CD4-positive, alpha-beta T cell (primary cell): ENCODE data around the gene STYXL1. TPM values are rescaled to one million over a fixed set of nuclear protein-coding genes. Genes with fewer than 3 reads are reported as not detected.

Experiments
- ATAC-seq: fragments of 200-7000 bp; cut with Tn5 transposase; one replicate; pipeline ENCODE4 v1.10.0; 2022; ENCODE audit warnings: mild to moderate bottlenecking; ENCODE audit not compliant: poor library complexity
- CTCF ChIA-PET: fragments of 350-600 bp; sonication (Branson Sonifier 250); formaldehyde crosslinking; loops from one replicate; lab custom pipeline; 2021; ENCODE audit warnings: antibody characterized with exemption, inconsistent platforms; lab: Charles Lee
- POLR2A ChIA-PET: fragments of 350-600 bp; sonication (Branson Sonifier 250); formaldehyde crosslinking; loops from one replicate; lab custom pipeline; 2021; ENCODE audit warnings: antibody characterized with exemption, inconsistent platforms; lab: Charles Lee
- DNase-seq, 14 experiments: peaks; one replicate each; pipeline ENCODE4 v3.0.0-alpha.2; 2013 to 2020; ENCODE audit warnings: mixed read lengths in 2 of 14
- H3K27ac ChIP-seq, 2 donors: one replicate each; pipeline versions ENCODE4 v1.5.1 to v1.7.0; 2013; ENCODE audit warnings: low read length in 2 of 2, low read depth in 1 of 2, mild to moderate bottlenecking in 1 of 2
- H3K27me3 ChIP-seq, 2 experiments: 1 replicate in 1 of 2; 2 replicates in 1 of 2; pipeline versions ENCODE4 v1.6.1 to v1.7.0; 2013; ENCODE audit warnings: low read length in 2 of 2, control low read depth in 1 of 2, mild to moderate bottlenecking in 1 of 2, moderate library complexity in 1 of 2; ENCODE audit not compliant: insufficient read depth in 2 of 2, control insufficient read depth in 1 of 2
- H3K36me3 ChIP-seq: one replicate; pipeline ENCODE4 v1.6.1; 2013; ENCODE audit warnings: low read length, control low read depth; ENCODE audit not compliant: insufficient read depth
- H3K4me1 ChIP-seq: one replicate; pipeline ENCODE4 v1.6.1; 2013; ENCODE audit warnings: low read length, control low read depth; ENCODE audit not compliant: insufficient read depth
- H3K4me3 ChIP-seq: one replicate; pipeline ENCODE4 v1.5.1; 2013; ENCODE audit warnings: mild to moderate bottlenecking, low read length, moderate library complexity
- H3K9me3 ChIP-seq, 2 experiments: 1 replicate in 1 of 2; 2 replicates in 1 of 2; pipeline versions ENCODE4 v1.6.1 to v1.7.0; 2013; ENCODE audit warnings: low read length in 2 of 2, mild to moderate bottlenecking in 2 of 2, control low read depth in 1 of 2, moderate library complexity in 1 of 2; ENCODE audit not compliant: control insufficient read depth in 1 of 2, insufficient read depth in 1 of 2
- H3K27ac Mint-ChIP-seq: one replicate; pipeline ENCODE4 v1.8.0; 2020; ENCODE audit warnings: mixed read lengths
- H3K27me3 Mint-ChIP-seq: one replicate; pipeline ENCODE4 v1.8.0; 2021; ENCODE audit warnings: mixed read lengths
- H3K36me3 Mint-ChIP-seq: one replicate; pipeline ENCODE4 v1.8.0; 2021; ENCODE audit warnings: low read depth, mixed read lengths
- H3K4me1 Mint-ChIP-seq: one replicate; pipeline ENCODE4 v1.8.0; 2021; ENCODE audit warnings: low read depth, mixed read lengths
- H3K4me3 Mint-ChIP-seq: one replicate; pipeline ENCODE4 v1.8.0; 2020; ENCODE audit warnings: mild to moderate bottlenecking, mixed read lengths
- H3K9me3 Mint-ChIP-seq: one replicate; pipeline ENCODE4 v1.8.0; 2020; ENCODE audit warnings: mixed read lengths
- CTCF ChIP-seq: fragments of 200-600 bp; IDR thresholded peaks from one replicate; pipeline ENCODE4 v1.8.0; 2022; ENCODE audit warnings: antibody characterized with exemption, mild to moderate bottlenecking
- intact Hi-C, 2 experiments: fragments of 100-400 bp; cut with DNase I in 1 of 2; cut with micrococcal nuclease in 1 of 2; formaldehyde crosslinking; loops; one replicate each; pipeline versions ENCODE4 v1.15.1 to v1.9.0; 2023 to 2025; cut with DNase I, micrococcal nuclease
- total RNA-seq, 174 experiments: library from RNA in 2 of 174; stranded (reverse) in 2 of 174; gene quantifications; one replicate each; pipeline ENCODE4 v1.2.3 and lab custom pipeline; 2021 to 2026

Gene STYXL1
- total RNA-seq, 2 experiments from 2014 or later: 8.4 to 8.5 TPM

GRCh38 chr7:75992083-75992755 is 55.6 kb downstream of the STYXL1 start:
- H3K4me3 Mint-ChIP-seq: no peak overlapping the region
- H3K27ac ChIP-seq: no peak overlapping the region
- no peaks in the 10 kb centered on the region for H3K9me3 ChIP-seq
- TF ChIP-seq CTCF: no peak
- peaks cover 34% of the 10 kb centered on the region for H3K4me1 Mint-ChIP-seq
- no peak for DNase-seq
- peaks cover 7% of the 10 kb centered on the region for H3K36me3 ChIP-seq
- H3K36me3 Mint-ChIP-seq: peaks cover 21% of the 10 kb centered on the region
- H3K27ac Mint-ChIP-seq: no peak overlapping the region
- no peaks in the 10 kb centered on the region for H3K9me3 Mint-ChIP-seq
- CTCF ChIA-PET: no interaction called here
- H3K27me3 Mint-ChIP-seq: no peaks in the 10 kb centered on the region
- no peak for ATAC-seq
- no peaks in the 10 kb centered on the region for H3K27me3 ChIP-seq
- POLR2A ChIA-PET: interaction anchor here (0.8 to 4.7 kb wide), 2 partner anchors 55 to 77 kb away, joined by 3 to 30 read pairs; partner anchors contain the start of genes MDH2, POR and STYXL1
- H3K4me3 ChIP-seq: no peak overlapping the region
- H3K4me1 ChIP-seq: peaks cover 28% of the 10 kb centered on the region
- intact Hi-C loops: loop anchor here in 1 of 2 experiments (5.0 kb wide), 1 partner anchor 115 kb away; the partner anchor contains the start of gene RHBDD2

- ATAC-seq: no peak
- Mint-ChIP-seq H3K36me3 (peaks cover 22% of the 10 kb centered on the region), H3K27me3 (no peaks in the 10 kb centered on the region), H3K27ac (no peak overlapping the region), H3K4me3 (peak overlapping the region; percentile 58), H3K9me3 (no peaks in the 10 kb centered on the region), H3K4me1 (peaks cover 28% of the 10 kb centered on the region)
- H3K36me3 ChIP-seq: peaks cover 12% of the 10 kb centered on the region
- intact Hi-C loops: loop anchor here in 1 of 2 experiments (5.0 kb wide), 1 partner anchor 114 kb away; the partner anchor contains the start of gene RHBDD2
- H3K4me1 ChIP-seq: peaks cover 23% of the 10 kb centered on the region
- CTCF ChIA-PET: no interaction called here
- no peak overlapping the region for H3K4me3 ChIP-seq
- no peaks in the 10 kb centered on the region for H3K9me3 ChIP-seq
- POLR2A ChIA-PET: interaction anchor here (4.7 kb wide), 1 partner anchor 76 kb away, joined by 30 read pairs; the partner anchor contains the start of gene POR
- TF ChIP-seq CTCF: no peak
- H3K27ac ChIP-seq: no peak overlapping the region
- no peak for DNase-seq
- H3K27me3 ChIP-seq: no peaks in the 10 kb centered on the region
These were observed 56.2 kb downstream of the STYXL1 start for GRCh38 chr7:75991531-75992082.

GRCh38 chr7:75989500-75990388 is 58.1 kb downstream of the STYXL1 start:
- no peak overlapping the region for H3K4me3 ChIP-seq

More at GRCh38 chr7:75989500-75990388, 58.1 kb downstream of the STYXL1 start:
- TF ChIP-seq CTCF: no peak
- Histone ChIP-seq H3K36me3 (peaks cover 31% of the 10 kb centered on the region), H3K27ac (no peak overlapping the region), H3K4me1 (peaks cover 18% of the 10 kb centered on the region), H3K27me3 (no peaks in the 10 kb centered on the region), H3K9me3 (no peaks in the 10 kb centered on the region)
- H3K4me3 Mint-ChIP-seq: no peak overlapping the region
- no peaks in the 10 kb centered on the region for H3K27me3 Mint-ChIP-seq
- DNase-seq (no peak), ATAC-seq (no peak)
- CTCF ChIA-PET: no interaction called here
- peaks cover 29% of the 10 kb centered on the region for H3K36me3 Mint-ChIP-seq
- POLR2A ChIA-PET: no interaction called here
- peak overlapping the region; percentile 24 for H3K27ac Mint-ChIP-seq
- H3K4me1 Mint-ChIP-seq: peaks cover 25% of the 10 kb centered on the region
- intact Hi-C loops: loop anchor here in 1 of 2 experiments (5.0 kb wide), 1 partner anchor 112 kb away; the partner anchor contains the start of gene RHBDD2
- no peaks in the 10 kb centered on the region for H3K9me3 Mint-ChIP-seq
